ENCODE measurements around the gene GUCY2D.
"Not testable (repeated sequence)": the region's sequence is repeated elsewhere in the genome, so short reads cannot be mapped to it uniquely, and the experiment has no call there.

Gene GUCY2D

DNA sequence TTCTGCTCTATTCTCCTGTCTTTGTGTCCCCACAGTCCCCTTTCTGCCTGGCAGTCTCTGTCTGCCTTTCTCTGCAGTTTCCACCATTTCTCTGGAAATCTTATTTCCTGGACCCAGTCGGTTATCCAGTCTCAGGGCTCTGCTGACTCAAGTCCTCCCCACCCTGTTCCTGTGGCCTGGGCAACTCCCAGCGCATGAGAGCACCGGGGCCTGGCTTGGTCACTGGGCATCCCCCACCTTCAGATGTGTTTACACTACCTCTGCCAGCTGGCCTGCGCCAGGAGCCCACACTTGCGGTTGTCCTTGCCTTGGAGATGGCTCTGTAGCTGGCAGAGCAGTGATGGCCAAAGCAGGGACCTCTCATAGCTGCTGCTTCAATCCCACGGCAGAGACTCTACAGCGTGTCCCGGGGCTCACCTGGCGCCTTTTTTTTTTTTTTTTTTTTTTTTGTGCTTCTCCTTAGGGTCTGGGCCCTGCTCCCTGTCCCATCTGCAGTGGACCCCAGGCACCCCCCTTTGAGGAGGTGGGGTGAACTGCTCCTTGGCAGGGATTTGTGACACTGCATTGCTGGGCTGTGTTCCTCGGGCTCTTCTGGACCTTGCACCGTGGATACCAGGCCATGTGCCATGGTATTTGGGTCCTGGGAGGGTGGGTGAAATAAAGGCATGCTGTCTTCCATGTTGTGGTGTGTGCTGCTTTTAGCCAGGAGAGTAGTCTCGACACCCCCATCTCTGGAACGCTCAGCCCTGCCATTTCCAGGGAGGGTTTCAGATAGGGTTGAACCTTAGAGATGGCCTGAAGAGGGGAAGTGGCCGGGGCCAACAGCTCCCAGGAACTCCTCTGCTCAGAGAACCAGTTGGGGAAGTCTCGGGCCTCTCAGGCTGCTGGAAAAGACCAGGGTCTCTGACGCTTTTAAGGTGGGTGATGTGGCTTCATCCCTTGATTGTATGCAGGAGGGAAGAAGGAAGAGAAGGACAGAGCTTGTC lies 17.5 kb downstream of the GUCY2D start:
- ChIA-PET POLR2A (interaction anchor here (0.6 kb wide), 1 partner anchor 135 kb away, joined by 5 read pairs; no protein-coding TSS in a partner anchor), CTCF (interaction anchor here (1.1 to 7.1 kb wide), 7 partner anchors 21 to 276 kb away, joined by 3 to 75 read pairs (median 3); partner anchors contain the start of gene ALOX15B)
- DNase-seq (ENCODE audit: extremely low spot score): no peak
- no peak for TF ChIP-seq CTCF (IDR thresholded peaks at IDR 0.05; ENCODE audit: control extremely low read depth, extremely low read depth, low read depth, missing control alignments)

GRCh38 chr17:8020776-8021564 lies 18.6 kb downstream of the GUCY2D start:
- DNase-seq (ENCODE audit: extremely low spot score): no peak
- CTCF ChIA-PET: interaction anchor here (1.1 to 7.1 kb wide), 8 partner anchors 11 to 277 kb away, joined by 3 to 75 read pairs (median 5); partner anchors contain the start of gene ALOX15B
- POLR2A ChIA-PET: no interaction called here
- no peak for TF ChIP-seq CTCF (IDR thresholded peaks at IDR 0.05; ENCODE audit: control extremely low read depth, extremely low read depth, low read depth, missing control alignments)

GRCh38 chr17:8021565-8022359 lies 19.3 kb downstream of the GUCY2D start:
- ChIA-PET CTCF (interaction anchor here (1.0 to 5.1 kb wide), 9 partner anchors 10 to 110 kb away, joined by 3 to 40 read pairs (median 4); partner anchors contain the start of gene ALOX15B), POLR2A (no interaction called here)
- no peak for TF ChIP-seq CTCF (IDR thresholded peaks at IDR 0.05; ENCODE audit: control extremely low read depth, extremely low read depth, low read depth, missing control alignments)
- no peak for DNase-seq (ENCODE audit: extremely low spot score)

- DNase-seq (ENCODE audit: extremely low spot score): no peak
- TF ChIP-seq CTCF (IDR thresholded peaks at IDR 0.05; ENCODE audit: control extremely low read depth, extremely low read depth, low read depth, missing control alignments): no peak
- ChIA-PET CTCF (interaction anchor here (1.0 to 1.7 kb wide), 5 partner anchors 10 to 38 kb away, joined by 3 to 7 read pairs (median 5); no protein-coding TSS in a partner anchor), POLR2A (no interaction called here)
These were observed 20.1 kb downstream of the GUCY2D start for GRCh38 chr17:8022360-8023003.

DNA sequence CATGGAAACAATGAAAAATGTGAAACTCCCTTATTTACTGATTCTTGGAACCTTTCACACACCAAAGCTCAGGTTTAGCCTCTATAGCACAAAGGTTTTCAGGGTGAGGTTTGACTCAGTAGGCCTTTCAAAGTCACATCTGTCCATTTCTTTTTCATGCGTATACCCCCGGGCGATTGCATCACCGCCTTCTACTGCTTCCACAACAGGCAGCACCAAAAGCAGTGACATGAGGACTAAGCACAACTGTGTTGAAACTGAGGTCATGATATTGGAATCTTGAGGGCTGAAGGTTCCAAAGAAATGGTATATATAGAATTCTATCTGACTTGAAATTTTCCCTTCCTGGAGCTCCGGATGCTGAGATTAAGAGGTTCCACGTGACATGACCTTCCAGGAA lies 21.7 kb downstream of the GUCY2D start:
- DNase-seq (ENCODE audit: extremely low spot score); POLR2A ChIA-PET: not testable (repeated sequence)
- CTCF ChIA-PET: interaction anchor here (0.6 to 1.9 kb wide), 2 partner anchors 17 to 36 kb away, joined by 3 to 8 read pairs; no protein-coding TSS in a partner anchor

DNA sequence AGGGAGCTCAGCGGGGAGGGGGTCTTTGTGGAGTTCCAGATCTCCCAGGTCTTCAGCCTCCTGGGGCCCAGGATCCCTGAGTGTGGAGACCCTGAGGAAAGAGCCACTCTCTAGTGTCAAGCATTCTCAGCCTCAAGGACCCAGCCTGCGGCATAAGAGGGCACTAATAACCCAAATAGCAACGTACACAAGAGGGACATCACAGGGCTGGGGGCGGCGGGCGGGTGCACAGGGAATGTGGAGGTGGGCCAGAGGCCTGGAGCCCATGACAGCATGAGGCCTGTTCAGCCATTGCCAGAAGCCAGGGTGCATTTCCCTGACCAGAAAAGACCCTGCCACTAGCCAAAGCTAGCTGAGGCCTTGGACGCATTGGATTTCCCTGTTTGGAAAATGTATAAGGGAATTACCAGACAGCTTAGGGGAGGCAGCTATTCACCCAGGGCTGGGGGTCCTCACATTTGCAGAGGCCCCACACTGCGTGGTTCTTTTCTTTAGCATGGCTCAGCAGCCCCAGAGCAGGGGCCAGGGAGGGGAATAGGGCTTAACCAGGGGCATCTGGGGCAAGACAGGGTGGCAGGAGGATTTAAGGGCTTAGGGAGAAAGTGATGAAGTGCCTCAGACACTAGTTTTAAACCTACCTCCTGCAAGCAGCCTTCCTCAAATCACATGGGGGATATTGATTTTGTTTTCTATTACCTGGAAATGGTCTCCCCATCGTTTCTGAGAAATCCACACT lies 22.9 kb downstream of the GUCY2D start:
- CTCF ChIA-PET: interaction anchor here (1.0 to 1.9 kb wide), 3 partner anchors 16 to 114 kb away, joined by 3 to 8 read pairs (median 4); no protein-coding TSS in a partner anchor
- no peak for TF ChIP-seq CTCF (IDR thresholded peaks at IDR 0.05; ENCODE audit: control extremely low read depth, extremely low read depth, low read depth, missing control alignments)
- DNase-seq (ENCODE audit: extremely low spot score): no peak
- POLR2A ChIA-PET: no interaction called here
